Activated CD8-positive, alpha-beta T cell treated with anti-CD3 and anti-CD28 coated beads for 36 hours (primary cell): Measurements from ENCODE around the gene EPAS1. TPM values are rescaled to one million over a fixed set of nuclear protein-coding genes. Genes with fewer than 3 reads are reported as not detected.

ENCODE experiments used
- ATAC-seq: fragments of 200-7000 bp; cut with Tn5 transposase; one replicate; pipeline ENCODE4 v1.10.0; 2021; ENCODE audit warnings: mild to moderate bottlenecking, moderate library complexity
- CTCF ChIA-PET: fragments of 350-600 bp; sonication (Branson Sonifier 250); formaldehyde crosslinking; loops from one replicate; lab custom pipeline; 2021; ENCODE audit warnings: antibody characterized with exemption; lab: Charles Lee
- POLR2A ChIA-PET: fragments of 350-600 bp; sonication (Branson Sonifier 250); formaldehyde crosslinking; loops from one replicate; lab custom pipeline; 2021; ENCODE audit warnings: antibody characterized with exemption; lab: Charles Lee
- DNase-seq: peaks from one replicate; pipeline ENCODE4 v3.0.0-alpha.2; 2020
- H3K27ac Mint-ChIP-seq: one replicate; pipeline ENCODE4 v1.8.0; 2021; ENCODE audit warnings: mild to moderate bottlenecking, mixed read lengths
- H3K27me3 Mint-ChIP-seq: one replicate; pipeline ENCODE4 v1.8.0; 2021; ENCODE audit warnings: mixed read lengths
- H3K36me3 Mint-ChIP-seq: one replicate; pipeline ENCODE4 v1.8.0; 2021; ENCODE audit warnings: low read depth, mixed read lengths
- H3K4me1 Mint-ChIP-seq: one replicate; pipeline ENCODE4 v1.8.0; 2021; ENCODE audit warnings: low read depth, mixed read lengths
- H3K4me3 Mint-ChIP-seq: one replicate; pipeline ENCODE4 v1.8.0; 2021; ENCODE audit warnings: mild to moderate bottlenecking, moderate library complexity, mixed read lengths
- H3K9me3 Mint-ChIP-seq: one replicate; pipeline ENCODE4 v1.8.0; 2021; ENCODE audit warnings: mixed read lengths
- intact Hi-C: fragments of 100-400 bp; cut with micrococcal nuclease; formaldehyde crosslinking; loops from one replicate; pipeline ENCODE4 v1.10.0; 2022
- total RNA-seq, 2 experiments: library from RNA; stranded (reverse); gene quantifications; one replicate each; pipeline ENCODE4 v1.2.3, GENCODE V29; 2021
- TF ChIP-seq, protein P1 (sequence below): fragments of 200-600 bp; IDR thresholded peaks from one replicate; pipeline ENCODE4 v1.8.0; 2022; ENCODE audit warnings: antibody characterized with exemption, mild to moderate bottlenecking

The EPAS1 gene
- total RNA-seq, 2 experiments from 2014 or later, result 8.3 to 12.2 TPM

GRCh38 chr2:46335391-46336282, 38.4 kb downstream of the EPAS1 start:
- DNase-seq, result no peak

GRCh38 chr2:46336283-46336959, 39.2 kb downstream of the EPAS1 start:
- CTCF ChIA-PET, result interaction anchor here (0.8 to 1.5 kb wide), 3 partner anchors 24 to 274 kb away, joined by 3 read pairs; no protein-coding TSS in a partner anchor
- Mint-ChIP-seq H3K27me3 (no peaks in the 10 kb centered on the region), H3K9me3 (no peaks in the 10 kb centered on the region), H3K4me1 (no peaks in the 10 kb centered on the region), H3K4me3 (no peak overlapping the region), H3K36me3 (no peaks in the 10 kb centered on the region), H3K27ac (no peak overlapping the region)
- DNase-seq, result no peak
- ATAC-seq, result no peak
- POLR2A ChIA-PET, result no interaction called here
- intact Hi-C loops, result no loop called here
- TF ChIP-seq, protein P1, sequence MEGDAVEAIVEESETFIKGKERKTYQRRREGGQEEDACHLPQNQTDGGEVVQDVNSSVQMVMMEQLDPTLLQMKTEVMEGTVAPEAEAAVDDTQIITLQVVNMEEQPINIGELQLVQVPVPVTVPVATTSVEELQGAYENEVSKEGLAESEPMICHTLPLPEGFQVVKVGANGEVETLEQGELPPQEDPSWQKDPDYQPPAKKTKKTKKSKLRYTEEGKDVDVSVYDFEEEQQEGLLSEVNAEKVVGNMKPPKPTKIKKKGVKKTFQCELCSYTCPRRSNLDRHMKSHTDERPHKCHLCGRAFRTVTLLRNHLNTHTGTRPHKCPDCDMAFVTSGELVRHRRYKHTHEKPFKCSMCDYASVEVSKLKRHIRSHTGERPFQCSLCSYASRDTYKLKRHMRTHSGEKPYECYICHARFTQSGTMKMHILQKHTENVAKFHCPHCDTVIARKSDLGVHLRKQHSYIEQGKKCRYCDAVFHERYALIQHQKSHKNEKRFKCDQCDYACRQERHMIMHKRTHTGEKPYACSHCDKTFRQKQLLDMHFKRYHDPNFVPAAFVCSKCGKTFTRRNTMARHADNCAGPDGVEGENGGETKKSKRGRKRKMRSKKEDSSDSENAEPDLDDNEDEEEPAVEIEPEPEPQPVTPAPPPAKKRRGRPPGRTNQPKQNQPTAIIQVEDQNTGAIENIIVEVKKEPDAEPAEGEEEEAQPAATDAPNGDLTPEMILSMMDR, result no peak

More at GRCh38 chr2:46335391-46336282, 38.4 kb downstream of the EPAS1 start:
- Mint-ChIP-seq H3K36me3 (no peaks in the 10 kb centered on the region), H3K9me3 (no peaks in the 10 kb centered on the region), H3K27me3 (no peaks in the 10 kb centered on the region), H3K4me3 (no peak overlapping the region), H3K4me1 (no peaks in the 10 kb centered on the region), H3K27ac (no peak overlapping the region)
- TF ChIP-seq, protein P1, result no peak
- ATAC-seq, result no peak
- intact Hi-C loops, result no loop called here
- POLR2A ChIA-PET, result no interaction called here
- CTCF ChIA-PET, result interaction anchor here (0.8 to 1.4 kb wide), 2 partner anchors 25 to 30 kb away, joined by 3 read pairs; no protein-coding TSS in a partner anchor

DNA sequence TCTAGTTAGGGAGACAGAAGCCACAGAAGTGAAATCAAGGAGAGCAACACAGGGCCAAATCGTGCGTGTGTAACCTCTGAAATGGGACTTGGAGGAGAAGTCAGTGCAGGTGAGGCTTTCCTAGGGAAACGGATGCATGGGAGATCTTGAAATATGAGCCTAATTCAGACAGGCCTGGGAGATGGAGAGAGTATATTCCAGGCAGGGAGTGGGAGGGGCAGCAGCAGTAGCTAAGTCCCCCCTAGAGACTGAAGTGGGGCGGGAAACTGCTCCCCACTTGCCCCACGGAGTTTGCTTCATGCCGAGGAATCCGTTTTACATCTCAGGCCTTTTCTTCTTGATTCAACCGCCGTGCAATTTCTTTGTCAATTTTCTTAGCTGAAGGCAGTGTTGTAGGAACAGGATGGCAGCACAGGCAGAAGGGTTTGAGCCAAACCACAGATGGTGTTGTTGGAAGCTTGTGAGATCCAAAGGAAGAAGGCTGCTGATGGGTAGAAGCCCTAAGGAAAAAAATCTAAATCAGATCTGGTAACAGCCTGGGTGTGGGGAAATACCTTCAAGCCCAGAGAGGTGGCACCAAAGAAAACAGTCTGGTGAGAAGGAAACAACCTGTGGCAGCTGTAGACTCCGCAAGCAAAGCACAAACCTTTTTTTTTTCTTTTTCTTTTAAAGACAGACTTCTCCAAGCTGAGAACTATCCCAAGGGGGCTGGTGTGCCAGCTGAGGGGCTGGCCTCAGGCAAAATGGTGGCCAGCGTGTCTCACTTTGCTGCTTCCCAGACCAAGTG, 40.2 kb downstream of the EPAS1 start:
- Mint-ChIP-seq H3K27ac (no peak overlapping the region), H3K27me3 (no peaks in the 10 kb centered on the region), H3K36me3 (no peaks in the 10 kb centered on the region), H3K4me3 (no peak overlapping the region), H3K4me1 (no peaks in the 10 kb centered on the region), H3K9me3 (no peaks in the 10 kb centered on the region)
- POLR2A ChIA-PET, result no interaction called here
- CTCF ChIA-PET, result interaction anchor here (1.0 to 2.4 kb wide), 6 partner anchors 10 to 327 kb away, joined by 3 to 7 read pairs (median 4); no protein-coding TSS in a partner anchor
- ATAC-seq, result no peak
- intact Hi-C loops, result no loop called here
- no peak for DNase-seq
- TF ChIP-seq, protein P1, result no peak

- H3K27ac Mint-ChIP-seq, result no peak overlapping the region
- H3K27me3 Mint-ChIP-seq, result no peaks in the 10 kb centered on the region
- H3K9me3 Mint-ChIP-seq, result no peaks in the 10 kb centered on the region
- no peak overlapping the region for H3K4me3 Mint-ChIP-seq
- DNase-seq (no peak), ATAC-seq (no peak)
- intact Hi-C loops, result no loop called here
- no peaks in the 10 kb centered on the region for H3K36me3 Mint-ChIP-seq
- ChIA-PET POLR2A (interaction anchor here (1.7 kb wide), 1 partner anchor 11 kb away, joined by 4 read pairs; no protein-coding TSS in a partner anchor), CTCF (interaction anchor here (1.0 to 2.4 kb wide), 5 partner anchors 9 to 328 kb away, joined by 4 to 7 read pairs (median 7); no protein-coding TSS in a partner anchor)
- TF ChIP-seq, protein P1, result no peak
- no peaks in the 10 kb centered on the region for H3K4me1 Mint-ChIP-seq
Measured at GRCh38 chr2:46338674-46339073, 41.5 kb downstream of the EPAS1 start.
